Astrocyte (in vitro differentiated cells and primary cell): ENCODE measurements around the gene PI16. TPM values are rescaled to one million over a fixed set of nuclear protein-coding genes. Genes with fewer than 3 reads are reported as not detected.

Experiments used
- DNase-seq: peaks from one replicate; pipeline ENCODE4 v3.0.0-alpha.2; 2010; ENCODE audit warnings: low read depth
- FAIRE-seq: peaks from 2 replicates; lab custom pipeline; 2011; peaks lifted over from hg19 to GRCh38; lab: Jason Lieb, UNC
- H2AFZ ChIP-seq: 2 replicates; pipeline ENCODE4 v1.6.0; 2012; ENCODE audit warnings: low read depth, low read length, inconsistent platforms
- H3K27ac ChIP-seq: 2 replicates; pipeline ENCODE4 v1.5.1; 2011; ENCODE audit warnings: low read depth, low read length, inconsistent platforms
- H3K27me3 ChIP-seq: 2 replicates; pipeline ENCODE4 v1.6.0; 2011; ENCODE audit warnings: low read length, inconsistent platforms; ENCODE audit not compliant: insufficient read depth
- H3K36me3 ChIP-seq: 2 replicates; pipeline ENCODE4 v1.5.1; 2011; ENCODE audit warnings: low read length, inconsistent platforms; ENCODE audit not compliant: insufficient read depth
- H3K4me1 ChIP-seq: 2 replicates; pipeline ENCODE4 v1.5.1; 2011; ENCODE audit warnings: low read length, inconsistent platforms; ENCODE audit not compliant: insufficient read depth
- H3K4me2 ChIP-seq: 2 replicates; pipeline ENCODE4 v1.6.0; 2012; ENCODE audit warnings: low read length, inconsistent platforms
- H3K4me3 ChIP-seq: 2 replicates; pipeline ENCODE4 v1.5.1; 2011; ENCODE audit warnings: low read depth, mild to moderate bottlenecking, low read length, inconsistent platforms; ENCODE audit not compliant: insufficient read depth
- H3K79me2 ChIP-seq: 2 replicates; pipeline ENCODE4 v1.6.0; 2012; ENCODE audit warnings: mild to moderate bottlenecking, low read length, inconsistent platforms; ENCODE audit not compliant: insufficient read depth
- H3K9ac ChIP-seq: 2 replicates; pipeline ENCODE4 v1.6.0; 2012; ENCODE audit warnings: mild to moderate bottlenecking, low read length, inconsistent platforms
- H3K9me3 ChIP-seq: 2 replicates; pipeline ENCODE4 v1.5.1; 2012; ENCODE audit warnings: low read depth, mild to moderate bottlenecking, low read length, inconsistent platforms; ENCODE audit not compliant: insufficient read depth
- H4K20me1 ChIP-seq: 2 replicates; pipeline ENCODE4 v1.6.0; 2012; ENCODE audit warnings: low read length, inconsistent platforms; ENCODE audit not compliant: insufficient read depth
- H3K27ac Mint-ChIP-seq: one replicate; pipeline ENCODE4 v1.8.0; 2021; ENCODE audit warnings: mild to moderate bottlenecking, mixed read lengths; ENCODE audit not compliant: unreplicated experiment
- H3K27me3 Mint-ChIP-seq: one replicate; pipeline ENCODE4 v1.8.0; 2021; ENCODE audit warnings: low read depth, mixed read lengths; ENCODE audit not compliant: unreplicated experiment
- H3K36me3 Mint-ChIP-seq: one replicate; pipeline ENCODE4 v1.8.0; 2021; ENCODE audit warnings: low read depth, mixed read lengths; ENCODE audit not compliant: unreplicated experiment
- H3K4me1 Mint-ChIP-seq: one replicate; pipeline ENCODE4 v1.8.0; 2021; ENCODE audit warnings: low read depth, mixed read lengths; ENCODE audit not compliant: unreplicated experiment
- H3K4me3 Mint-ChIP-seq: one replicate; pipeline ENCODE4 v1.8.0; 2021; ENCODE audit warnings: mild to moderate bottlenecking, moderate library complexity, mixed read lengths; ENCODE audit not compliant: unreplicated experiment
- H3K9me3 Mint-ChIP-seq: one replicate; pipeline ENCODE4 v1.8.0; 2021; ENCODE audit warnings: mild to moderate bottlenecking, mixed read lengths; ENCODE audit not compliant: unreplicated experiment
- EZH2 ChIP-seq: IDR thresholded peaks from 2 replicates; pipeline ENCODE4 v1.6.1; 2012; ENCODE audit warnings: mild to moderate bottlenecking, low read length, inconsistent platforms; ENCODE audit not compliant: insufficient read depth
- total RNA-seq: library from RNA; stranded (reverse); gene quantifications from 2 replicates; pipeline ENCODE4 v1.2.1, GENCODE V29; 2021
- TF ChIP-seq, protein P1 (sequence below): IDR thresholded peaks from 2 replicates; pipeline ENCODE4 v1.5.1; 2011; ENCODE audit warnings: low read depth, mild to moderate bottlenecking, inconsistent platforms, low read length, moderate library complexity; ENCODE audit not compliant: insufficient read depth

Gene PI16
- total RNA-seq, 1 donor from 2014 or later: not detected

DNA sequence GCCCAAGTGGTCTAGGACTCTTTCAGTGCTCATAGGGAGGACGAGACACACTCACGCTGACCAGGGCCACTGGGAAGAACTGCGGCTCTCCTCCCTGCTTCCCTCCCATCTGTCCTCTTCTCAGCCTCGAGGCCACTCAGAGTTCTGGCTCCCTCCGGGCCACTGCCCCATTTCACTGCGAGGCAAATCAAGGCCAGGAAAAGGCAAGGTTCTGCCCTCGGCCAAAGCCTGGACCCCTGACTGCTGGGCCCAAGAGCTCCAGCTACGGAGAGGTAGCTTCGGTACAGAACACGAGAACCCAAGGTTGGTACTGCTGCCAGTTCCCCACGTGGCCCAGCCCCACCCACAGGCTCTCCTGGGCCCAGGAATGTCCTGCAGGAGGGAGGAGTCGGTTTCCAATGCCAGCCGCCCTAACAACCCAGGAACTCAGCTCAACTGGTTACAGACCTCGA, 14.7 kb downstream of the PI16 start:
- H3K36me3 ChIP-seq: peaks cover 59% of the 10 kb centered on the region
- no peak overlapping the region for H3K9ac ChIP-seq
- TF ChIP-seq, protein P1, sequence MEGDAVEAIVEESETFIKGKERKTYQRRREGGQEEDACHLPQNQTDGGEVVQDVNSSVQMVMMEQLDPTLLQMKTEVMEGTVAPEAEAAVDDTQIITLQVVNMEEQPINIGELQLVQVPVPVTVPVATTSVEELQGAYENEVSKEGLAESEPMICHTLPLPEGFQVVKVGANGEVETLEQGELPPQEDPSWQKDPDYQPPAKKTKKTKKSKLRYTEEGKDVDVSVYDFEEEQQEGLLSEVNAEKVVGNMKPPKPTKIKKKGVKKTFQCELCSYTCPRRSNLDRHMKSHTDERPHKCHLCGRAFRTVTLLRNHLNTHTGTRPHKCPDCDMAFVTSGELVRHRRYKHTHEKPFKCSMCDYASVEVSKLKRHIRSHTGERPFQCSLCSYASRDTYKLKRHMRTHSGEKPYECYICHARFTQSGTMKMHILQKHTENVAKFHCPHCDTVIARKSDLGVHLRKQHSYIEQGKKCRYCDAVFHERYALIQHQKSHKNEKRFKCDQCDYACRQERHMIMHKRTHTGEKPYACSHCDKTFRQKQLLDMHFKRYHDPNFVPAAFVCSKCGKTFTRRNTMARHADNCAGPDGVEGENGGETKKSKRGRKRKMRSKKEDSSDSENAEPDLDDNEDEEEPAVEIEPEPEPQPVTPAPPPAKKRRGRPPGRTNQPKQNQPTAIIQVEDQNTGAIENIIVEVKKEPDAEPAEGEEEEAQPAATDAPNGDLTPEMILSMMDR: no peak
- no peak for TF ChIP-seq EZH2
- H3K4me3 ChIP-seq: no peak overlapping the region
- no peaks in the 10 kb centered on the region for H3K9me3 ChIP-seq
- peaks cover 43% of the 10 kb centered on the region for H4K20me1 ChIP-seq
- no peak overlapping the region for H3K4me2 ChIP-seq
- no peak overlapping the region for H3K27ac Mint-ChIP-seq
- no peaks in the 10 kb centered on the region for H3K4me1 ChIP-seq
- no peak overlapping the region for H2AFZ ChIP-seq
- no peak overlapping the region for H3K4me3 Mint-ChIP-seq
- no peaks in the 10 kb centered on the region for H3K27me3 Mint-ChIP-seq
- no peaks in the 10 kb centered on the region for H3K79me2 ChIP-seq
- no peaks in the 10 kb centered on the region for H3K9me3 Mint-ChIP-seq
- peaks cover 22% of the 10 kb centered on the region for H3K36me3 Mint-ChIP-seq
- no peak for FAIRE-seq
- no peak overlapping the region for H3K27ac ChIP-seq
- H3K4me1 Mint-ChIP-seq: peaks cover 6% of the 10 kb centered on the region
- DNase-seq: no peak
- H3K27me3 ChIP-seq: no peaks in the 10 kb centered on the region

DNA sequence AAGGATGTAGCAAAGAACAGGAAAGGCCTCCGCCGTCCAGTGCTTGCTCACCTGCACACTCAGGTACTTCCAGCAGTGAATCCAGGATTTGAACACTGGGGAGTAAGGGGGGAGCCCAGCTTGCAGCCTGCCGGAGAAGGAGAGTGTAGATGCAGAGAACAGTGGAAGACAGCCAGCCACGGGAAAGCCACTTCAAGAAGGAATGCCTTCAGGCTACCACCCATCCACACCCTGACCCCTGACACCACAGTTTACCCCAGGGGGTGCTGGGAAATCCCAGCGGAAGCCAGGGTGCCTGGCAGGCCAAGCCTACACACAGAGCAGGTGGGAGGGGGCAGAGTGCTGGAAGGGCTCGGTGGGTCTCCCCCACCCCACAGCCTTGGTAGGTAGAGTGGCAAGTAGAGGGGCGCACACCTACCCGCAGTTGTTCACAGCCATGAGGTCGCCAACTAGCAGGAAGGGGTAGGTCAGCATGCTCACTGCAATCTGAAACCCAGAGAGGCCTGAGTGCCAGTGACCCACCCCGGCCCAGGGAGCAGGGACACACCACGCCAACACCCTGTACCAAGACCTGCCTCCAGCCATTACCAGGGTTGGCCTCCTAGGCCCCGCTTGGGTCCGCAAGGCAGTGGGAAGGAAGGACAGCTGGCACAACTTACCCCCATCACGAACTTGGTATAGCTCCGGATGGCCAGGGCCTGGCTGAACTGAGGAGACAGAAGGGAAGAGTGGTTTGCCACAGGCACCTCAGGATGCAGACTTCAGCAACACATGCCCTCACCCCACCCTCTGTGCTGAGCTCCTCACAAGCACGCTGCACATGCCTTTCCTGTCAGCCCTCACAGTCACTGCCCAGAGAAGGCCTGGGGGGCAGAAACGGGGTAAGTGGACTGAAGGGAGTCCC, 15.7 kb downstream of the PI16 start:
- no peaks in the 10 kb centered on the region for H3K9me3 Mint-ChIP-seq
- H3K27ac ChIP-seq: no peak overlapping the region
- no peak overlapping the region for H3K4me2 ChIP-seq
- no peaks in the 10 kb centered on the region for H3K4me1 ChIP-seq
- DNase-seq: no peak
- H3K79me2 ChIP-seq: no peaks in the 10 kb centered on the region
- no peaks in the 10 kb centered on the region for H3K27me3 ChIP-seq
- peaks cover 53% of the 10 kb centered on the region for H4K20me1 ChIP-seq
- H3K36me3 ChIP-seq: peaks cover 63% of the 10 kb centered on the region
- H3K9ac ChIP-seq: no peak overlapping the region
- H3K36me3 Mint-ChIP-seq: peaks cover 27% of the 10 kb centered on the region
- peaks cover 6% of the 10 kb centered on the region for H3K4me1 Mint-ChIP-seq
- peak overlapping the region; percentile 82 for H3K27ac Mint-ChIP-seq
- H3K4me3 Mint-ChIP-seq: peak overlapping the region; percentile 15
- H3K9me3 ChIP-seq: no peaks in the 10 kb centered on the region
- H3K4me3 ChIP-seq: no peak overlapping the region
- no peaks in the 10 kb centered on the region for H3K27me3 Mint-ChIP-seq
- FAIRE-seq: no peak
- no peak overlapping the region for H2AFZ ChIP-seq
- TF ChIP-seq, protein P1: no peak
- no peak for TF ChIP-seq EZH2
